SU-DHL-6 (cell line): ENCODE measurements around the gene RPS6KA2.

Source experiments
- H2AFZ ChIP-seq: fragments of 200-600 bp; sonication (generic); 2 replicates; pipeline ENCODE4 v1.6.1; 2014; ENCODE audit warnings: low read depth, mild to moderate bottlenecking, moderate library complexity, mixed read lengths, antibody characterized with exemption, low read length; ENCODE audit not compliant: severe bottlenecking
- H3F3A ChIP-seq: fragments of 200-600 bp; shearing (Covaris generic); 2 replicates; pipeline ENCODE4 v1.6.0; 2016; ENCODE audit warnings: antibody characterized with exemption, mild to moderate bottlenecking; ENCODE audit not compliant: insufficient read depth
- H3K27ac ChIP-seq: fragments of 200-600 bp; sonication (generic); 2 replicates; pipeline ENCODE4 v1.5.1; 2016; ENCODE audit warnings: low read depth, mild to moderate bottlenecking, low read length, moderate library complexity, mixed read lengths
- H3K27me3 ChIP-seq: fragments of 200-600 bp; sonication (generic), shearing (Covaris generic); 2 replicates; pipeline ENCODE4 v1.6.0; 2014; ENCODE audit warnings: mild to moderate bottlenecking, low read length
- H3K36me3 ChIP-seq: fragments of 200-600 bp; sonication (generic); 2 replicates; pipeline ENCODE4 v1.6.1; 2014; ENCODE audit warnings: mild to moderate bottlenecking, low read length, mixed read lengths
- H3K4me2 ChIP-seq: fragments of 300-600, 200-600 bp; shearing (Covaris generic), sonication (generic); 2 replicates; pipeline ENCODE4 v1.6.0; 2014; ENCODE audit warnings: low read length, low read depth, mild to moderate bottlenecking; ENCODE audit not compliant: poor library complexity, severe bottlenecking
- H3K4me3 ChIP-seq: fragments of 200-600 bp; sonication (generic); 2 replicates; pipeline ENCODE4 v1.5.1; 2014; ENCODE audit warnings: antibody characterized with exemption, low read length, mild to moderate bottlenecking, mixed read lengths; ENCODE audit not compliant: insufficient read depth, poor library complexity, severe bottlenecking
- H3K79me2 ChIP-seq: fragments of 200-600 bp; sonication (generic); 2 replicates; pipeline ENCODE4 v1.6.1; 2014; ENCODE audit warnings: mild to moderate bottlenecking, low read length, moderate library complexity; ENCODE audit not compliant: insufficient read depth
- H3K9ac ChIP-seq: fragments of 200-600 bp; sonication (generic); 2 replicates; pipeline ENCODE4 v1.7.0; 2014; ENCODE audit warnings: mild to moderate bottlenecking, low read length
- H3K9me2 ChIP-seq: fragments of 200-600 bp; sonication (generic); replicated peaks from 2 replicates; pipeline ENCODE4 v1.6.1; 2014; ENCODE audit warnings: low read length; ENCODE audit not compliant: insufficient read depth
- H3K9me3 ChIP-seq: fragments of 200-600 bp; sonication (generic); 2 replicates; pipeline ENCODE4 v1.6.1; 2014; ENCODE audit warnings: low read length, mixed read lengths; ENCODE audit not compliant: insufficient read depth
- H4K20me1 ChIP-seq: fragments of 200-600 bp; sonication (generic); 2 replicates; pipeline ENCODE4 v1.6.1; 2014; ENCODE audit warnings: low read depth, mild to moderate bottlenecking, antibody characterized with exemption, low read length, moderate library complexity, mixed read lengths
- EZH2phosphoT487 ChIP-seq: fragments of 200-600 bp; sonication (generic), shearing (Covaris generic); conservative IDR thresholded peaks from 2 replicates; pipeline ENCODE4 v1.6.1; 2018; ENCODE audit warnings: mild to moderate bottlenecking, antibody characterized with exemption, low read length, moderate library complexity, mixed read lengths
- TF ChIP-seq, protein P1 (sequence below): fragments of 200-600 bp; sonication (generic); IDR thresholded peaks from one replicate; pipeline ENCODE4 v1.5.1; 2017; ENCODE audit warnings: antibody characterized with exemption, mild to moderate bottlenecking, low read length, moderate library complexity; ENCODE audit not compliant: insufficient read depth, poor library complexity, severe bottlenecking

RPS6KA2 gene

DNA sequence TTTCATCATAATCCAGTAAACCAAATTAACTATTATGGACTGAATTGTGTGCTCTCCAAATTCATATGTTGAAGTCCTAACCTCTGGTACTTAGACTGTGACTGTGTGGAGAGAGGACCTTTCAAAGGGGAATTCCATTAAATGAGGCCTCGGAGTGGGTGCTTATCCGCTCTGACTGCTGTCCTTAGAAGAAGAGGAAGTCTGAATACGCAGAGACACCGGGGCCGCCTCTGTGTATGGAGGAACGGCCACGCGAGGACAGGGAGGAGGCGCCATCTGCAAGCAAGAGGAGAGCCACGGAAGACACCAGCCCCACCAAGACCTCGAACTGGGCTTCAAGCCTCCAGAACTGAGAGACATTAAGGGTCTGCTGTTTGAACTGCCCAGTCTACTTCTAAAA lies 35.6 kb upstream of the RPS6KA2 start:
- Histone ChIP-seq H3K4me2 (no peak overlapping the region), H3K27me3 (0 out of 2 replicates have a peak, but pooled peaks cover 2% of the 10 kb centered on the region), H4K20me1 (no peaks in the 10 kb centered on the region), H3F3A (no peaks in the 10 kb centered on the region), H2AFZ (no peak overlapping the region), H3K9me2 (no peaks in the 10 kb centered on the region), H3K4me3 (no peak overlapping the region), H3K79me2 (no peaks in the 10 kb centered on the region), H3K9me3 (no peaks in the 10 kb centered on the region), H3K36me3 (no peaks in the 10 kb centered on the region), H3K9ac (no peak overlapping the region), H3K27ac (no peak overlapping the region)
- no peak for TF ChIP-seq EZH2phosphoT487
- TF ChIP-seq, protein P1, sequence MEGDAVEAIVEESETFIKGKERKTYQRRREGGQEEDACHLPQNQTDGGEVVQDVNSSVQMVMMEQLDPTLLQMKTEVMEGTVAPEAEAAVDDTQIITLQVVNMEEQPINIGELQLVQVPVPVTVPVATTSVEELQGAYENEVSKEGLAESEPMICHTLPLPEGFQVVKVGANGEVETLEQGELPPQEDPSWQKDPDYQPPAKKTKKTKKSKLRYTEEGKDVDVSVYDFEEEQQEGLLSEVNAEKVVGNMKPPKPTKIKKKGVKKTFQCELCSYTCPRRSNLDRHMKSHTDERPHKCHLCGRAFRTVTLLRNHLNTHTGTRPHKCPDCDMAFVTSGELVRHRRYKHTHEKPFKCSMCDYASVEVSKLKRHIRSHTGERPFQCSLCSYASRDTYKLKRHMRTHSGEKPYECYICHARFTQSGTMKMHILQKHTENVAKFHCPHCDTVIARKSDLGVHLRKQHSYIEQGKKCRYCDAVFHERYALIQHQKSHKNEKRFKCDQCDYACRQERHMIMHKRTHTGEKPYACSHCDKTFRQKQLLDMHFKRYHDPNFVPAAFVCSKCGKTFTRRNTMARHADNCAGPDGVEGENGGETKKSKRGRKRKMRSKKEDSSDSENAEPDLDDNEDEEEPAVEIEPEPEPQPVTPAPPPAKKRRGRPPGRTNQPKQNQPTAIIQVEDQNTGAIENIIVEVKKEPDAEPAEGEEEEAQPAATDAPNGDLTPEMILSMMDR, result no peak

DNA sequence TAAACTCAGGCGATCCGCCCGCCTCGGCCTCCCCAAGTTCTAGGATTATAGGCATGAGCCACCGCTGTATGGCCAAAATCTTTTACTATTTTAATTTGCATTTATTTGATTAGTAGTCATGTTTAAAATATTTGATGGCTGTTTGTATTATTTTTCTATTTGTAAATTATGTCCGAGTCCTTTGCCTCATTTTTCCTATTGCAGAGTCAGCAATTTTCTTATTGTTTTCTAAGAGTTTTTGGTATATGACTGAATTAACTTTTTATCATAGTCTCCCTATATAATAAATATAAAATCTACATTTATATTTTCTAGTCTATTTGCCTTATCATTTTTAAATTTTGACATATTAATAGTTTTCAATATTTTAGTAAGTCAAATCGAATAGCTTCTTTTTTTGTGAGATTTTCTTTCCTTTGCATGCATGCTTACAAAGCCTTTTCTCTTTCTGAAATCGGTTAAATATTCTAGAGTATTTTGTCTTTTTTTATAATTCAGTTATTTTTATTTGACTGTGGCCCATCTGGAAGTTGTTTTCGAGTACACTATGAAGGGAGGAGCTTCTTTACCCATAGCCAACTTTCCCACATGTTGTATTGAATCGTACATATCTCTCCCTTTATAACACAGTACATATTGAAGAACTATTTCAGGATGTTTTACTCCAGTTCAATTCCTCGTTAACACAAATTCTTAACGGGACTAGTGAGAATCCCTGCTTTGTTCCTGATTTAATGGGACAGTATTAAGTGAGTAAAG lies 34.5 kb upstream of the RPS6KA2 start:
- Histone ChIP-seq H3K27ac (no peak overlapping the region), H2AFZ (no peak overlapping the region), H3K79me2 (no peaks in the 10 kb centered on the region), H3K4me2 (no peak overlapping the region), H3K9me2 (no peaks in the 10 kb centered on the region), H3K9ac (no peak overlapping the region), H3K9me3 (no peaks in the 10 kb centered on the region), H3F3A (no peaks in the 10 kb centered on the region), H3K36me3 (no peaks in the 10 kb centered on the region), H3K4me3 (no peak overlapping the region), H4K20me1 (no peaks in the 10 kb centered on the region), H3K27me3 (no peaks in the 10 kb centered on the region)
- TF ChIP-seq, protein P1, result no peak
- TF ChIP-seq EZH2phosphoT487, result no peak

DNA sequence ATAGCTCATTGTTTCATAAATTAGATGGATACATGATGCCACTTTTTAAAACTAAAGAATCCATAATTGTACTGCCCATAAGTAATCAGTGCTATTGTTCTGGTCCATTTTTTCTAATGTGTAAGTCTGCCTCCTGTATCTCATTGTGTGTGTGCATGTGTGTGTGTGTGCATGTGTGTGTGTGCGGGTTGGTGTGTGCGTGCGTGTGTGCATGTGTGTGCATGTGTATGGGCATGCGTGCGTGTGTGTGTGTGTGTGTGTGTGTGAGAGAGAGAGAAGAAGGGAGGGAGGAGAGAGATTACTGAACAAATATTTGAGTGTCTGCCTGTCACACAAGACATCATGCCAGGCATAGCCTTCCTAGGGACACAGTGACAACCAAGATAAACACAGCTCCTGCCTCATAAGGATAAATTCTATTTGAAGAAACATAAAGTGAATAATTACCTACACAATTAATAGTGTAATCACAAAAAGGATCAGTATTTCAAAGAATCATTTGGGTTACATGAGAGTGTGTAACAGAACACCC lies 33.2 kb upstream of the RPS6KA2 start:
- no peak overlapping the region for H2AFZ ChIP-seq
- no peaks in the 10 kb centered on the region for H3K36me3 ChIP-seq
- TF ChIP-seq, protein P1, result no peak
- TF ChIP-seq EZH2phosphoT487, result no peak

More for the DNA sequence above, 33.2 kb upstream of the RPS6KA2 start:
- no peaks in the 10 kb centered on the region for H3K79me2 ChIP-seq
- no peaks in the 10 kb centered on the region for H4K20me1 ChIP-seq
- no peak overlapping the region for H3K27ac ChIP-seq
- no peak overlapping the region for H3K4me3 ChIP-seq
- no peak overlapping the region for H3K9ac ChIP-seq
- H3F3A ChIP-seq, result no peaks in the 10 kb centered on the region
- H3K4me2 ChIP-seq, result no peak overlapping the region
- no peaks in the 10 kb centered on the region for H3K27me3 ChIP-seq
- H3K9me2 ChIP-seq, result no peaks in the 10 kb centered on the region
- H3K9me3 ChIP-seq, result no peaks in the 10 kb centered on the region
